CD14-positive monocyte (primary cell): ENCODE results near the gene RPL7A. TPM values are rescaled to one million over a fixed set of nuclear protein-coding genes. Genes with fewer than 3 reads are reported as not detected.

Experiments used
- DNase-seq, 3 donors: peaks; one replicate each; pipeline ENCODE4 v3.0.0-alpha.2; 2011 to 2022
- H2AFZ ChIP-seq: 2 replicates; pipeline ENCODE4 v1.6.0; 2012; ENCODE audit warnings: mild to moderate bottlenecking, low read depth, low read length, inconsistent platforms; ENCODE audit not compliant: insufficient read depth, poor library complexity, severe bottlenecking
- H3K27ac ChIP-seq, 2 donors: 1 replicate in 1 of 2; 2 replicates in 1 of 2; pipeline ENCODE4 v1.5.1; 2012 to 2013; ENCODE audit warnings: low read length in 2 of 2, control low read depth in 1 of 2, inconsistent platforms in 1 of 2, low read depth in 1 of 2, mild to moderate bottlenecking in 1 of 2
- H3K27me3 ChIP-seq, 2 donors: one replicate each; pipeline versions ENCODE4 v1.6.0 to v1.6.1; 2011 to 2013; ENCODE audit warnings: low read length in 2 of 2; ENCODE audit not compliant: control insufficient read depth in 2 of 2, insufficient read depth in 2 of 2
- H3K36me3 ChIP-seq, 2 donors: replicated peaks in 1 of 2; 1 replicate in 1 of 2; 2 replicates in 1 of 2; pipeline versions ENCODE4 v1.5.1 to v1.6.1; 2012 to 2013; ENCODE audit warnings: low read length in 2 of 2, control low read depth in 1 of 2, inconsistent platforms in 1 of 2, mild to moderate bottlenecking in 1 of 2; ENCODE audit not compliant: insufficient read depth in 2 of 2, control insufficient read depth in 1 of 2
- H3K4me1 ChIP-seq, 2 donors: 1 replicate in 1 of 2; 2 replicates in 1 of 2; pipeline versions ENCODE4 v1.5.1 to v1.6.1; 2012 to 2013; ENCODE audit warnings: low read length in 2 of 2, control low read depth in 1 of 2, inconsistent platforms in 1 of 2, mild to moderate bottlenecking in 1 of 2, moderate library complexity in 1 of 2; ENCODE audit not compliant: insufficient read depth in 2 of 2, control insufficient read depth in 1 of 2
- H3K4me2 ChIP-seq: replicated peaks from 2 replicates; pipeline ENCODE3; 2012; ENCODE audit warnings: low read length, moderate library complexity, mild to moderate bottlenecking; ENCODE audit not compliant: poor library complexity, severe bottlenecking; ENCODE audit errors: extremely low read depth
- H3K4me3 ChIP-seq, 3 experiments: fragments of 200-600 bp in 1 of 3; sonication (generic) in 1 of 3; replicated peaks in 1 of 3; 1 replicate in 2 of 3; 2 replicates in 1 of 3; pipeline ENCODE4 v1.5.1; 2011 to 2013; ENCODE audit warnings: low read length in 3 of 3, mild to moderate bottlenecking in 3 of 3, control low read depth in 2 of 3, low read depth in 2 of 3, inconsistent platforms in 1 of 3, moderate library complexity in 1 of 3
- H3K79me2 ChIP-seq: 2 replicates; pipeline ENCODE4 v1.6.0; 2012; ENCODE audit warnings: mild to moderate bottlenecking, control low read depth, inconsistent platforms, low read length, moderate library complexity; ENCODE audit not compliant: insufficient read depth
- H3K9ac ChIP-seq: 2 replicates; pipeline ENCODE4 v1.6.0; 2017; ENCODE audit warnings: low read length, mild to moderate bottlenecking; ENCODE audit not compliant: insufficient read depth, poor library complexity, severe bottlenecking
- H3K9me3 ChIP-seq, 2 donors: replicated peaks in 1 of 2; 1 replicate in 1 of 2; 2 replicates in 1 of 2; pipeline versions ENCODE4 v1.5.1 to v1.6.1; 2012 to 2013; ENCODE audit warnings: low read length in 2 of 2, control low read depth in 1 of 2; ENCODE audit not compliant: control insufficient read depth in 1 of 2, insufficient read depth in 1 of 2
- H4K20me1 ChIP-seq: 2 replicates; pipeline ENCODE4 v1.6.0; 2012; ENCODE audit warnings: mild to moderate bottlenecking, low read length, control low read depth, moderate library complexity; ENCODE audit not compliant: insufficient read depth
- H3K27ac Mint-ChIP-seq, 7 donors: one replicate each; pipeline ENCODE4 v1.8.0; 2020; ENCODE audit warnings: mild to moderate bottlenecking in 7 of 7, mixed read lengths in 7 of 7, moderate library complexity in 6 of 7, inconsistent platforms in 2 of 7
- H3K27me3 Mint-ChIP-seq, 3 donors: one replicate each; pipeline ENCODE4 v1.8.0; 2021 to 2022; ENCODE audit warnings: low read depth in 3 of 3, mild to moderate bottlenecking in 3 of 3, mixed read lengths in 3 of 3, moderate library complexity in 3 of 3, inconsistent platforms in 1 of 3
- H3K36me3 Mint-ChIP-seq, 2 donors: one replicate each; pipeline ENCODE4 v1.8.0; 2020; ENCODE audit warnings: mixed read lengths in 2 of 2, inconsistent platforms in 1 of 2, mild to moderate bottlenecking in 1 of 2
- H3K4me1 Mint-ChIP-seq: one replicate; pipeline ENCODE4 v1.8.0; 2020; ENCODE audit warnings: mild to moderate bottlenecking, mixed read lengths
- H3K4me3 Mint-ChIP-seq, 2 donors: one replicate each; pipeline ENCODE4 v1.8.0; 2020; ENCODE audit warnings: mild to moderate bottlenecking in 2 of 2, mixed read lengths in 2 of 2, moderate library complexity in 1 of 2
- H3K9me3 Mint-ChIP-seq, 7 donors: one replicate each; pipeline ENCODE4 v1.8.0; 2020 to 2022; ENCODE audit warnings: mixed read lengths in 7 of 7, mild to moderate bottlenecking in 6 of 7, moderate library complexity in 6 of 7, inconsistent platforms in 2 of 7
- CTCF ChIP-seq: fragments of 200-600 bp; IDR thresholded peaks from one replicate; pipeline ENCODE4 v1.8.0; 2022; ENCODE audit warnings: antibody characterized with exemption, mild to moderate bottlenecking
- WGBS: methylation state at CpG from one replicate; pipeline ENCODE4 v1.1.5; 2013; ENCODE audit warnings: missing lambda C conversion rate; ENCODE audit not compliant: insufficient coverage; 5-methylcytosine and 5-hydroxymethylcytosine counted together
- intact Hi-C, 2 donors: fragments of 100-400 bp; cut with micrococcal nuclease; formaldehyde crosslinking; loops; one replicate each; pipeline versions ENCODE4 v1.15.0 to v1.15.1; 2023
- polyA plus RNA-seq, 3 donors: library from polyadenylated mRNA; depleted of rRNA in 1 of 3; unstranded in 2 of 3; stranded (reverse) in 1 of 3; fragments of 300-500 nt in 2 of 3; fragments of >200 nt in 1 of 3; fragmentation: Illumina TruSeq in 2 of 3; gene quantifications; 1 replicate in 2 of 3; 2 replicates in 1 of 3; pipeline ENCODE4 v1.2.3, GENCODE V29; 2012 to 2021

RPL7A gene
- polyA plus RNA-seq, 3 donors = 390 to 2,322 (median 437) TPM

- H3K27ac ChIP-seq = no peak overlapping the region
- no peak overlapping the region for H3K9ac ChIP-seq
- H3K4me3 Mint-ChIP-seq = no peak overlapping the region
- no peaks in the 10 kb centered on the region for H4K20me1 ChIP-seq
- no peaks in the 10 kb centered on the region for H3K4me1 Mint-ChIP-seq
- no peak for TF ChIP-seq CTCF
- no peak overlapping the region for H3K27ac Mint-ChIP-seq
- H3K36me3 Mint-ChIP-seq = no peaks in the 10 kb centered on the region
- H3K4me1 ChIP-seq = no peaks in the 10 kb centered on the region
- peaks cover 0 to 5% (median 2%) of the 10 kb centered on the region in 7 donors for H3K9me3 Mint-ChIP-seq
- DNase-seq = no peak
- no peaks in the 10 kb centered on the region for H3K36me3 ChIP-seq
- intact Hi-C loops = no loop called here
- H3K4me2 ChIP-seq = no peak overlapping the region
- H3K79me2 ChIP-seq = no peaks in the 10 kb centered on the region
- no peaks in the 10 kb centered on the region for H3K27me3 ChIP-seq
- peaks cover 4 to 12% (median 9%) of the 10 kb centered on the region in 3 donors for H3K27me3 Mint-ChIP-seq
- 93% methylated on average over 11 of the region's 13 CpGs for WGBS
- no peak overlapping the region for H3K4me3 ChIP-seq
- no peak overlapping the region for H2AFZ ChIP-seq
- H3K9me3 ChIP-seq = no peaks in the 10 kb centered on the region
Measured at GRCh38 chr9:133304158-133304470, 43.9 kb upstream of the RPL7A start.

- WGBS = 96% methylated on average over 37 of the region's 38 CpGs
- Histone ChIP-seq H3K27me3 (no peaks in the 10 kb centered on the region), H3K79me2 (no peaks in the 10 kb centered on the region), H4K20me1 (no peaks in the 10 kb centered on the region), H3K36me3 (no peaks in the 10 kb centered on the region), H2AFZ (no peak overlapping the region), H3K9ac (no peak overlapping the region), H3K27ac (no peak overlapping the region), H3K4me2 (no peak overlapping the region), H3K4me3 (no peak overlapping the region), H3K9me3 (peaks cover 0 to 5% of the 10 kb centered on the region in 2 donors), H3K4me1 (no peaks in the 10 kb centered on the region)
- Mint-ChIP-seq H3K4me1 (no peaks in the 10 kb centered on the region), H3K27me3 (peaks cover 4 to 11% (median 9%) of the 10 kb centered on the region in 3 donors), H3K9me3 (peaks cover 2 to 11% (median 5%) of the 10 kb centered on the region in 7 donors), H3K36me3 (no peaks in the 10 kb centered on the region), H3K27ac (no peak overlapping the region), H3K4me3 (no peak overlapping the region)
- intact Hi-C loops = no loop called here
- no peak for TF ChIP-seq CTCF
- no peak for DNase-seq
Measured at GRCh38 chr9:133304477-133305377, 43.3 kb upstream of the RPL7A start.
